ENCODE results near the gene ERCC2.
"Not testable (repeated sequence)": the region's sequence is repeated elsewhere in the genome, so short reads cannot be mapped to it uniquely, and the experiment has no call there.

The ERCC2 gene

GRCh38 chr19:45320997-45321775, 49.2 kb downstream of the ERCC2 start:
- ChIA-PET CTCF (no interaction called here), POLR2A (no interaction called here)
- no peak for DNase-seq (ENCODE audit: extremely low spot score)
- TF ChIP-seq FOXA1 (IDR thresholded peaks at IDR 0.05) = no peak
- TF ChIP-seq NFRKB (IDR thresholded peaks at IDR 0.05) = no peak
- no peak for TF ChIP-seq BHLHE40 (IDR thresholded peaks at IDR 0.05; ENCODE audit: borderline replicate concordance)
- no peak for TF ChIP-seq FOXK2 (IDR thresholded peaks at IDR 0.05)
- TF ChIP-seq LEF1 (IDR thresholded peaks at IDR 0.05; ENCODE audit: borderline replicate concordance) = no peak
- TF ChIP-seq SP1 (IDR thresholded peaks at IDR 0.05) = no peak
- TF ChIP-seq FOXM1 (IDR thresholded peaks at IDR 0.05; ENCODE audit: borderline replicate concordance) = no peak
- TF ChIP-seq, protein P1, sequence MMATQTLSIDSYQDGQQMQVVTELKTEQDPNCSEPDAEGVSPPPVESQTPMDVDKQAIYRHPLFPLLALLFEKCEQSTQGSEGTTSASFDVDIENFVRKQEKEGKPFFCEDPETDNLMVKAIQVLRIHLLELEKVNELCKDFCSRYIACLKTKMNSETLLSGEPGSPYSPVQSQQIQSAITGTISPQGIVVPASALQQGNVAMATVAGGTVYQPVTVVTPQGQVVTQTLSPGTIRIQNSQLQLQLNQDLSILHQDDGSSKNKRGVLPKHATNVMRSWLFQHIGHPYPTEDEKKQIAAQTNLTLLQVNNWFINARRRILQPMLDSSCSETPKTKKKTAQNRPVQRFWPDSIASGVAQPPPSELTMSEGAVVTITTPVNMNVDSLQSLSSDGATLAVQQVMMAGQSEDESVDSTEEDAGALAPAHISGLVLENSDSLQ (IDR thresholded peaks at IDR 0.05) = no peak
- no peak for TF ChIP-seq TARDBP (IDR thresholded peaks at IDR 0.05)
- TF ChIP-seq ARNT (IDR thresholded peaks at IDR 0.05) = no peak
- TF ChIP-seq ZNF384 (IDR thresholded peaks at IDR 0.05) = no peak
- TF ChIP-seq ELF4 (IDR thresholded peaks at IDR 0.05) = no peak
- no peak for TF ChIP-seq HDGF (IDR thresholded peaks at IDR 0.05; ENCODE audit: borderline replicate concordance)

DNA sequence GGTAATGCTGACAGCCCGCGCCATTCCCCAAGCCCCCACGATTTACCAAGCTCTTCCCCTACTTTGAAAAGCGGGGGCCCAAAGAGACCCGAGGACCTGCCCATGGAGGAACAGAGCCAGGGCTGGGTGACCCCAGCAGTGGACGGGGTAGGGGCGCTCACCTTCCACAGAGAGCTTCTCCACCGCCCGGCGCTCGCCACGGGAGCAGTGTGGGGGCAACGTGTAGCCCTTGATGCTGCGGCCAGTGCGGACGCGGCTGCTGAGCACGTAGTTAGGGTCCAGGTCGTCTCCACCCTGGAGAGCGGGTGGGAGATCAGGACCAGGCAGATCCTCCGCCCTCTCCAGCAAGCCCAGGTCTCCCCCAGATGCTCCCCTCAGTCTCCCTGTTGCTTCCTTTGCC, 55.1 kb downstream of the ERCC2 start:
- TF ChIP-seq TARDBP (IDR thresholded peaks at IDR 0.05) (no peak), LEF1 (IDR thresholded peaks at IDR 0.05; ENCODE audit: borderline replicate concordance) (no peak), ZNF384 (IDR thresholded peaks at IDR 0.05) (no peak), FOXA1 (IDR thresholded peaks at IDR 0.05) (no peak), SP1 (IDR thresholded peaks at IDR 0.05) (no peak)
- ChIA-PET POLR2A (interaction anchor here (1.8 kb wide), 1 partner anchor 14 kb away, joined by 6 read pairs; no protein-coding TSS in a partner anchor), CTCF (no interaction called here)
- no peak for DNase-seq (ENCODE audit: extremely low spot score)

GRCh38 chr19:45314708-45315245, 55.6 kb downstream of the ERCC2 start:
- no peak for DNase-seq (ENCODE audit: extremely low spot score)
- TF ChIP-seq BHLHE40 (IDR thresholded peaks at IDR 0.05; ENCODE audit: borderline replicate concordance) = no peak
- TF ChIP-seq NFRKB (IDR thresholded peaks at IDR 0.05) = no peak
- TF ChIP-seq SP1 (IDR thresholded peaks at IDR 0.05) = no peak
- no peak for TF ChIP-seq TARDBP (IDR thresholded peaks at IDR 0.05)
- TF ChIP-seq, protein P1 (IDR thresholded peaks at IDR 0.05) = no peak
- no peak for TF ChIP-seq FOXM1 (IDR thresholded peaks at IDR 0.05; ENCODE audit: borderline replicate concordance)
- no peak for TF ChIP-seq LEF1 (IDR thresholded peaks at IDR 0.05; ENCODE audit: borderline replicate concordance)
- no peak for TF ChIP-seq L3MBTL2 (conservative IDR thresholded peaks at IDR 0.05)
- TF ChIP-seq HDGF (IDR thresholded peaks at IDR 0.05; ENCODE audit: borderline replicate concordance) = no peak
- TF ChIP-seq ZNF384 (IDR thresholded peaks at IDR 0.05) = no peak
- no peak for TF ChIP-seq ELF4 (IDR thresholded peaks at IDR 0.05)
- no peak for TF ChIP-seq CTBP1 (IDR thresholded peaks at IDR 0.05; ENCODE audit: borderline replicate concordance)
- no peak for TF ChIP-seq SUZ12 (IDR thresholded peaks at IDR 0.05)
- TF ChIP-seq FOXA1 (IDR thresholded peaks at IDR 0.05) = no peak
- TF ChIP-seq ARNT (IDR thresholded peaks at IDR 0.05) = no peak
- no peak for TF ChIP-seq FOXK2 (IDR thresholded peaks at IDR 0.05)
- ChIA-PET CTCF (no interaction called here), POLR2A (interaction anchor here (1.8 kb wide), 1 partner anchor 14 kb away, joined by 6 read pairs; no protein-coding TSS in a partner anchor)

DNA sequence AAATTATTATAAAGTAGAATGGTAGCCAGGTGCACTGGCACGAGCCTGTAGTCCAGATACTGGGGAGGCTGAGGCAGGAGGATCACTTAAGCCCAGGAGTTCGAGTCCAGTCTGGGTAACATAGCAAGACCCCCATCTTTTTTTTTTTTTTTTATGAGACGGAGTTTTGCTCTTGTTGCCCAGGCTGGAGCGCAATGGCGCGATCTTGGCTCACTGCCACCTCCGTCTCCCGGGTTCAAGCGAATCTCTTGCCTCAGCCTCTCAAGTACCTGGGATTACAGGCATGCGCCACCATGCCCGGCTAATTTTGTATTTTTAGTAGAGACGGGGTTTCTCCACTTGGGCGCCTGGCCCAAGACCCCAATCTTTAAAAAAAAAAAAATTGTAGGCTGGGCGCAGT, 58.1 kb downstream of the ERCC2 start:
- DNase-seq (ENCODE audit: extremely low spot score); CTCF ChIA-PET: not testable (repeated sequence)
- POLR2A ChIA-PET = interaction anchor here (2.6 kb wide), 1 partner anchor 12 kb away, joined by 8 read pairs; no protein-coding TSS in a partner anchor

GRCh38 chr19:45311621-45312020, 58.8 kb downstream of the ERCC2 start:
- no peak for TF ChIP-seq NFRKB (IDR thresholded peaks at IDR 0.05)
- no peak for TF ChIP-seq L3MBTL2 (conservative IDR thresholded peaks at IDR 0.05)
- TF ChIP-seq ZNF384 (IDR thresholded peaks at IDR 0.05) = no peak
- no peak for TF ChIP-seq SUZ12 (IDR thresholded peaks at IDR 0.05)
- no peak for TF ChIP-seq BHLHE40 (IDR thresholded peaks at IDR 0.05; ENCODE audit: borderline replicate concordance)
- no peak for TF ChIP-seq HDGF (IDR thresholded peaks at IDR 0.05; ENCODE audit: borderline replicate concordance)
- no peak for TF ChIP-seq FOXM1 (IDR thresholded peaks at IDR 0.05; ENCODE audit: borderline replicate concordance)
- TF ChIP-seq, protein P1 (IDR thresholded peaks at IDR 0.05) = no peak
- no peak for TF ChIP-seq ELF4 (IDR thresholded peaks at IDR 0.05)
- no peak for TF ChIP-seq CTBP1 (IDR thresholded peaks at IDR 0.05; ENCODE audit: borderline replicate concordance)
- no peak for TF ChIP-seq FOXA1 (IDR thresholded peaks at IDR 0.05)
- no peak for TF ChIP-seq FOXK2 (IDR thresholded peaks at IDR 0.05)
- no peak for TF ChIP-seq LEF1 (IDR thresholded peaks at IDR 0.05; ENCODE audit: borderline replicate concordance)
- TF ChIP-seq SP1 (IDR thresholded peaks at IDR 0.05) = no peak
- TF ChIP-seq TARDBP (IDR thresholded peaks at IDR 0.05) = no peak
- TF ChIP-seq ARNT (IDR thresholded peaks at IDR 0.05) = no peak
- POLR2A ChIA-PET = interaction anchor here (2.6 kb wide), 1 partner anchor 11 kb away, joined by 8 read pairs; no protein-coding TSS in a partner anchor
- no peak for DNase-seq (ENCODE audit: extremely low spot score)
- CTCF ChIA-PET = no interaction called here

GRCh38 chr19:45309322-45309721, 61.1 kb downstream of the ERCC2 start:
- CTCF ChIA-PET; DNase-seq (ENCODE audit: extremely low spot score): not testable (repeated sequence)
- POLR2A ChIA-PET = interaction anchor here (1.4 to 2.6 kb wide), 2 partner anchors 9 to 17 kb away, joined by 3 to 8 read pairs; no protein-coding TSS in a partner anchor

All from HEK293T (cell line).